Natural killer cell (primary cell): ENCODE results near the gene TRMT61A. TPM values are rescaled to one million over a fixed set of nuclear protein-coding genes. Genes with fewer than 3 reads are reported as not detected.

Experiments used
- ATAC-seq, 3 donors: fragments of 150-1000 bp in 2 of 3; fragments of 200-7000 bp in 1 of 3; cut with Tn5 transposase; 1 replicate in 1 of 3; 2 replicates in 2 of 3; pipeline ENCODE4 v1.10.0; 2021; ENCODE audit warnings: mild to moderate bottlenecking in 2 of 3, moderate library complexity in 2 of 3
- DNase-seq, 2 donors: peaks; one replicate each; pipeline versions ENCODE4 v3.0.0 to v3.0.0-alpha.2; 2013 to 2021; ENCODE audit warnings: mixed read lengths in 1 of 2
- H3K27ac ChIP-seq: one replicate; pipeline ENCODE4 v1.5.1; 2013; ENCODE audit warnings: mild to moderate bottlenecking, low read length
- H3K27me3 ChIP-seq: one replicate; pipeline ENCODE4 v1.6.1; 2013; ENCODE audit warnings: low read length; ENCODE audit not compliant: control insufficient read depth, insufficient read depth
- H3K36me3 ChIP-seq: one replicate; pipeline ENCODE4 v1.6.1; 2013; ENCODE audit warnings: low read length; ENCODE audit not compliant: control insufficient read depth, insufficient read depth
- H3K4me1 ChIP-seq: one replicate; pipeline ENCODE4 v1.6.1; 2013; ENCODE audit warnings: low read length; ENCODE audit not compliant: control insufficient read depth, insufficient read depth
- H3K4me3 ChIP-seq: one replicate; pipeline ENCODE4 v1.5.1; 2013; ENCODE audit warnings: low read length
- H3K9me3 ChIP-seq: one replicate; pipeline ENCODE4 v1.6.1; 2013; ENCODE audit warnings: low read length; ENCODE audit not compliant: control insufficient read depth, insufficient read depth
- H3K27ac Mint-ChIP-seq, 2 donors: one replicate each; pipeline ENCODE4 v1.8.0; 2022; ENCODE audit warnings: mild to moderate bottlenecking in 2 of 2, mixed read lengths in 2 of 2, moderate library complexity in 1 of 2
- H3K27me3 Mint-ChIP-seq, 2 donors: one replicate each; pipeline ENCODE4 v1.8.0; 2022; ENCODE audit warnings: low read depth in 2 of 2, mixed read lengths in 2 of 2
- H3K36me3 Mint-ChIP-seq: one replicate; pipeline ENCODE4 v1.8.0; 2022; ENCODE audit warnings: mixed read lengths
- H3K4me1 Mint-ChIP-seq, 2 donors: one replicate each; pipeline ENCODE4 v1.8.0; 2022; ENCODE audit warnings: mixed read lengths in 2 of 2
- H3K4me3 Mint-ChIP-seq: one replicate; pipeline ENCODE4 v1.8.0; 2022; ENCODE audit warnings: mild to moderate bottlenecking, moderate library complexity, mixed read lengths
- H3K9me3 Mint-ChIP-seq, 2 donors: one replicate each; pipeline ENCODE4 v1.8.0; 2022; ENCODE audit warnings: mixed read lengths in 2 of 2
- WGBS: methylation state at CpG from one replicate; pipeline ENCODE4 v1.1.7; 2013; ENCODE audit warnings: missing lambda C conversion rate; ENCODE audit not compliant: insufficient coverage; 5-methylcytosine and 5-hydroxymethylcytosine counted together
- intact Hi-C: fragments of 100-400 bp; cut with micrococcal nuclease; formaldehyde crosslinking; loops from one replicate; pipeline ENCODE4 v1.14.2; 2022
- total RNA-seq, 4 donors: library from RNA; stranded (reverse); fragments of 120-200 nt in 1 of 4; gene quantifications; one replicate each; pipeline versions ENCODE4 v1.2.3 to v1.2.4, GENCODE V29; 2013 to 2022
- TF ChIP-seq, protein P1 (sequence below): fragments of 200-600 bp; IDR thresholded peaks from one replicate; pipeline ENCODE4 v1.8.0; 2022; ENCODE audit warnings: antibody characterized with exemption

The TRMT61A gene
- total RNA-seq, 3 donors from 2014 or later (not counting 1 experiment from before 2014, with no cell fraction given): 8.1 to 9.4 (median 9.1) TPM

GRCh38 chr14:103485504-103485903 lies 43.5 kb upstream of the TRMT61A start:
- peaks cover 45% of the 10 kb centered on the region for H3K36me3 ChIP-seq
- peaks cover 5 to 7% of the 10 kb centered on the region in 2 donors for H3K4me1 Mint-ChIP-seq
- H3K9me3 Mint-ChIP-seq: no peaks in the 10 kb centered on the region
- no peak for ATAC-seq
- no peaks in the 10 kb centered on the region for H3K9me3 ChIP-seq
- no peak overlapping the region for H3K27ac Mint-ChIP-seq
- DNase-seq: no peak
- no peak overlapping the region for H3K4me3 Mint-ChIP-seq
- H3K27ac ChIP-seq: no peak overlapping the region
- H3K27me3 ChIP-seq: no peaks in the 10 kb centered on the region
- 83% methylated on average over 1 of the region's 2 CpGs for WGBS
- intact Hi-C loops: no loop called here
- TF ChIP-seq, protein P1, sequence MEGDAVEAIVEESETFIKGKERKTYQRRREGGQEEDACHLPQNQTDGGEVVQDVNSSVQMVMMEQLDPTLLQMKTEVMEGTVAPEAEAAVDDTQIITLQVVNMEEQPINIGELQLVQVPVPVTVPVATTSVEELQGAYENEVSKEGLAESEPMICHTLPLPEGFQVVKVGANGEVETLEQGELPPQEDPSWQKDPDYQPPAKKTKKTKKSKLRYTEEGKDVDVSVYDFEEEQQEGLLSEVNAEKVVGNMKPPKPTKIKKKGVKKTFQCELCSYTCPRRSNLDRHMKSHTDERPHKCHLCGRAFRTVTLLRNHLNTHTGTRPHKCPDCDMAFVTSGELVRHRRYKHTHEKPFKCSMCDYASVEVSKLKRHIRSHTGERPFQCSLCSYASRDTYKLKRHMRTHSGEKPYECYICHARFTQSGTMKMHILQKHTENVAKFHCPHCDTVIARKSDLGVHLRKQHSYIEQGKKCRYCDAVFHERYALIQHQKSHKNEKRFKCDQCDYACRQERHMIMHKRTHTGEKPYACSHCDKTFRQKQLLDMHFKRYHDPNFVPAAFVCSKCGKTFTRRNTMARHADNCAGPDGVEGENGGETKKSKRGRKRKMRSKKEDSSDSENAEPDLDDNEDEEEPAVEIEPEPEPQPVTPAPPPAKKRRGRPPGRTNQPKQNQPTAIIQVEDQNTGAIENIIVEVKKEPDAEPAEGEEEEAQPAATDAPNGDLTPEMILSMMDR: no peak
- H3K4me1 ChIP-seq: no peaks in the 10 kb centered on the region
- H3K4me3 ChIP-seq: no peak overlapping the region
- peaks cover 23% of the 10 kb centered on the region for H3K36me3 Mint-ChIP-seq
- no peaks in the 10 kb centered on the region for H3K27me3 Mint-ChIP-seq

DNA sequence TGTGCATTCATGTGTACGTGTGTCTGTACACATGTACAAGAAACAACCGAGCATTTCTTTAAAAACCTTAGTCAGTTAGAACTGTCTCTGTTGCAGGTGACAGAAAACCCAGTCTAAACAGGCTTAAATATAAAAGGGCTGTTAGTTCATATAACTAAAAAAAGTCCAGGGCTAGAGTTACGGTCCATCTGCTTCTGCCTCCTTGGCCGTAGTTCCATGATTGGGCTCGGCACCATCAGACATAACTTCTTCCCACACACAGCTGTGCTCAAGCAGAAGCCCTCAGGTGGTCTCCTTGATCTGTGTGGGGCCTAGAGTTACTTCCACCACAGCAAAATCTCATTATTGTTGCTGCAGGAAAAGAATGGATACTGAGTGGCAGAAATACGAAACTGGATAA lies 40.9 kb upstream of the TRMT61A start:
- ATAC-seq (no peak), DNase-seq (no peak)
- intact Hi-C loops: no loop called here
- Mint-ChIP-seq H3K9me3 (no peaks in the 10 kb centered on the region), H3K27ac (no peak overlapping the region), H3K27me3 (no peaks in the 10 kb centered on the region), H3K36me3 (peaks cover 13% of the 10 kb centered on the region), H3K4me1 (no peaks in the 10 kb centered on the region), H3K4me3 (no peak overlapping the region)
- no peaks in the 10 kb centered on the region for H3K27me3 ChIP-seq
- TF ChIP-seq, protein P1: no peak
- 95% methylated on average over 6 of the region's 6 CpGs for WGBS
- H3K4me1 ChIP-seq: no peaks in the 10 kb centered on the region
- H3K36me3 ChIP-seq: peaks cover 47% of the 10 kb centered on the region
- H3K27ac ChIP-seq: no peak overlapping the region
- H3K4me3 ChIP-seq: no peak overlapping the region
- H3K9me3 ChIP-seq: no peaks in the 10 kb centered on the region

DNA sequence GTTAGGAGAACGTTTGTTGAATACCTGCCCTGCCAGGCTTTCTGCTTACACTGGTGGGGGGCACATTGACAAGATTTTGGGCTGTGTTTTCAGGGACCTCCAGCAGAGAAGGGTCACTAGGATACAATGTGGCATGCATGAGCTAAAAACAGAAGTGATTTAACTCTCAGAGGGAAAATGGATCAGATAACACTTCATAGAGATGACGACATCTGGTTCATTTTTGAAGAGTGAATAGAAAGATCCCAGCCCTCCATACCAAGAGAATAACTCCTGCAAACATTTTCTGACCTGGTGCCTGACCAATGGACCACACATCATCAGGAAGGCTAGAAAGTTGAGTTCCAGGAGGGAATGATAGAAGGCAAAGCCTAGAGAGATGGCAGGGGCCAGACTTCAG lies 40.0 kb upstream of the TRMT61A start:
- ATAC-seq (no peak), DNase-seq (no peak)
- H3K27me3 ChIP-seq: no peaks in the 10 kb centered on the region
- Mint-ChIP-seq H3K4me3 (no peak overlapping the region), H3K27me3 (no peaks in the 10 kb centered on the region), H3K36me3 (peaks cover 10% of the 10 kb centered on the region), H3K9me3 (no peaks in the 10 kb centered on the region), H3K4me1 (no peaks in the 10 kb centered on the region), H3K27ac (peak overlapping the region; percentile 13 to 35)
- intact Hi-C loops: no loop called here
- peaks cover 44% of the 10 kb centered on the region for H3K36me3 ChIP-seq
- 100% methylated on average over 2 of the region's 2 CpGs for WGBS
- no peaks in the 10 kb centered on the region for H3K9me3 ChIP-seq
- H3K4me3 ChIP-seq: no peak overlapping the region
- TF ChIP-seq, protein P1: no peak
- H3K27ac ChIP-seq: no peak overlapping the region
- no peaks in the 10 kb centered on the region for H3K4me1 ChIP-seq

DNA sequence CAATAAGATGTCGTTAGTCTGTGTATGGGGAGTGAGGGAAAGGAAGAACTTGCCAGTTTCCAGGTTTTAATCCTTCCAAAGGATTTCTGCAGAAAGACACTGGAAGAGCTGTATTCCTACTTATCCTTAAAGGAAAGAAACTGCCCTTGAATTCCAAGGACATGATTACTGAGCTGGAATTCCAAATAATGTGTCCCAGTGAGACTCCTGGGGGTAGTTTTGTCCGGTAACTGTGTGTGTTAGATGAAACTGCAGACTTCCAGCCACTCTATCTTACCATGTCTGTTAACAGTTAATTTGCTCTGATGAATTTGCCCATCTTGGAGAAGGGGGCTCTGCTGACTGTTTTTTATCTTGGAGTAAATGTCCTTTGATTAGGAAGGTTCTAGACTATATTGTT lies 39.4 kb upstream of the TRMT61A start:
- Mint-ChIP-seq H3K36me3 (peaks cover 10% of the 10 kb centered on the region), H3K4me3 (no peak overlapping the region), H3K4me1 (no peaks in the 10 kb centered on the region), H3K27ac (peak overlapping the region in 1 of 2 donors; percentile 35), H3K27me3 (no peaks in the 10 kb centered on the region), H3K9me3 (no peaks in the 10 kb centered on the region)
- Histone ChIP-seq H3K9me3 (no peaks in the 10 kb centered on the region), H3K4me1 (no peaks in the 10 kb centered on the region), H3K4me3 (no peak overlapping the region), H3K36me3 (peaks cover 45% of the 10 kb centered on the region), H3K27me3 (no peaks in the 10 kb centered on the region), H3K27ac (no peak overlapping the region)
- WGBS: 58% methylated on average over 2 of the region's 2 CpGs
- intact Hi-C loops: no loop called here
- TF ChIP-seq, protein P1: no peak
- no peak for ATAC-seq
- DNase-seq: no peak
